Left lung (tissue), 10 donors: ENCODE measurements around the gene FCER1A. TPM values are rescaled to one million over a fixed set of nuclear protein-coding genes. Genes with fewer than 3 reads are reported as not detected.

Experiments used
- ATAC-seq: fragments of 200-7000 bp; cut with Tn5 transposase; one replicate; pipeline ENCODE4 v1.9.1; 2020; ENCODE audit warnings: moderate library complexity
- DNase-seq, 4 donors: peaks; one replicate each; pipeline ENCODE4 v3.0.0-alpha.2; 2013 to 2020
- H3K27ac ChIP-seq, 2 donors: fragments of 200-600 bp; sonication (generic) in 1 of 2; one replicate each; pipeline versions ENCODE4 v1.5.0 to v1.8.0; 2020 to 2021
- H3K27me3 ChIP-seq, 2 donors: fragments of 200-600 bp; sonication (generic) in 1 of 2; one replicate each; pipeline versions ENCODE4 v1.5.0 to v1.8.0; 2020 to 2021
- H3K36me3 ChIP-seq, 2 donors: fragments of 200-600 bp; sonication (generic) in 1 of 2; one replicate each; pipeline versions ENCODE4 v1.5.0 to v1.8.0; 2020 to 2021
- H3K4me1 ChIP-seq, 2 donors: fragments of 200-600 bp; one replicate each; pipeline ENCODE4 v1.8.0; 2021
- H3K4me3 ChIP-seq, 2 donors: fragments of 200-600 bp; sonication (generic) in 1 of 2; one replicate each; pipeline versions ENCODE4 v1.5.0 to v1.8.0; 2020 to 2021; ENCODE audit warnings: mild to moderate bottlenecking in 1 of 2
- H3K9me3 ChIP-seq, 2 donors: fragments of 200-600 bp; sonication (generic) in 1 of 2; one replicate each; pipeline versions ENCODE4 v1.5.0 to v1.8.0; 2020 to 2021
- intact Hi-C, 2 donors: fragments of 100-400 bp; cut with DNase I; formaldehyde crosslinking; loops; one replicate each; pipeline versions ENCODE4 v1.11.2 to v1.14.2; 2022
- polyA plus RNA-seq, 6 donors: library from polyadenylated mRNA; unstranded; fragments of 120-200 nt; gene quantifications; one replicate each; pipeline ENCODE4 v1.2.1, GENCODE V29; 2013; ENCODE audit not compliant: insufficient read length in 6 of 6
- total RNA-seq, 2 donors: library from RNA; stranded (reverse); fragmentation: NEBNext Ultra II Directional; extraction: Animal tissue kit (Norgen Biotek cat#: 25700); gene quantifications; one replicate each; pipeline ENCODE4 v1.2.1, GENCODE V29; 2021
- TF ChIP-seq, protein P1 (sequence below), 2 donors: fragments of 200-600 bp; sonication (generic) in 1 of 2; IDR thresholded peaks; one replicate each; pipeline versions ENCODE4 v1.5.0 to v1.8.0; 2021; ENCODE audit warnings: antibody characterized with exemption in 2 of 2
- donor health status: DM: no; HTN: yes; CAD: no.
- donor health status: DM: no; HTN: no; CAD: no.

Gene FCER1A
- total and polyA plus RNA-seq, 8 donors: 0.32 to 1.9 (median 0.87) TPM

DNA sequence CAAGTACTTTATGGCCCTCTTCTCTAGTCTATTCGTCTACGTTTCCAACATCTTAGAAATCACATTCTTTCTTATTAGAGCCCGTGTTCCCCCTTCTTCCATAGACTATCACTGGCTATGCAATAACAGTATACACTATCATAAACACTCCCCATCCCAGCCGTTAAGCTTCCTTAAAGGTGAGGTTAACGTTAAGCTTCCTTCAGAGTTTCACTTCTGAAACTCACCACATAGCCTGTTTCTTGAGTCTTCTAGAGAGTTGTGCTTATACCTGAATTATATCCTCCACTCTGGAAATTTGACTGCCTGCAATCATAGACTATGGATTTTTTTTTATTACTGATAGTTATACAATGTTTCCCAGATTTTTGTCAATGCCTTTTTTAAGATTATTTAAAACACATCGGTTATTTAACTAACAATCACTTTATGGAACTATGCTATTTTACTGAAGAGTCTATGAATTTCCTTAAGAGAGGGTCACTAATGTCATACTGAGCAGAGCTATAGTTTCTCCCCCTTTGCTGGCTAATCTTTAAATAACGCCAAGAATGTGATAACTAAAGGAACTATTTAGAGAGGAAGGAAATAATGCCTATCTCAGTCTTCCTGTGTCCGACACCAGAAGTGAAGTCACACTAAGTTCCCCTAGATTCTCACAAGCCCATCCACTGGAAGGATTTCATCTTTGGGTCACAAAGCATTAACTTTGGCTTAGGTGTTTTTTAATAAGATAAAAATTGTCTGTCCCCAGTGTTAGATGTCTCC, 16.8 kb downstream of the FCER1A start:
- no peak for ATAC-seq

DNA sequence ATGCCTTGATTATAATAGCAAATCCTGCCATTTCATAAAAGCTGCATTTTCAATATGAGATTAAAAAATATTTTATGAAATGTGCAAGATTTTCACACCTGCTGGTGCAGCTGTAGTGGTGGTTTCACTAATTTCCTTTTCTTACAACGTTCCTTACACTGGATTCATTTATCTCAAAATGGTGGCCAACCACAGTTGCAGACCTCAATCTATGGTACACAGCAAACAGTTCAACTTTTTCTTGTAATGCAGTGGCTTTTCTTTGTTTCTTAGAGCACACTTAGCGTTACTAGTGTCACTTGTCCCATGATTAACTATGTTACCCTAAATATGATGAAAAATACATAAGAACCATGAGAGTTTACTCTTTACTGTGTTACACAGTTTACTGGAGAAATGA, 32.7 kb downstream of the FCER1A start:
- Histone ChIP-seq H3K9me3 (peaks cover 0 to 8% of the 10 kb centered on the region in 2 donors), H3K4me3 (no peak overlapping the region), H3K36me3 (no peaks in the 10 kb centered on the region), H3K4me1 (no peaks in the 10 kb centered on the region), H3K27me3 (no peaks in the 10 kb centered on the region), H3K27ac (no peak overlapping the region)
- TF ChIP-seq, protein P1, sequence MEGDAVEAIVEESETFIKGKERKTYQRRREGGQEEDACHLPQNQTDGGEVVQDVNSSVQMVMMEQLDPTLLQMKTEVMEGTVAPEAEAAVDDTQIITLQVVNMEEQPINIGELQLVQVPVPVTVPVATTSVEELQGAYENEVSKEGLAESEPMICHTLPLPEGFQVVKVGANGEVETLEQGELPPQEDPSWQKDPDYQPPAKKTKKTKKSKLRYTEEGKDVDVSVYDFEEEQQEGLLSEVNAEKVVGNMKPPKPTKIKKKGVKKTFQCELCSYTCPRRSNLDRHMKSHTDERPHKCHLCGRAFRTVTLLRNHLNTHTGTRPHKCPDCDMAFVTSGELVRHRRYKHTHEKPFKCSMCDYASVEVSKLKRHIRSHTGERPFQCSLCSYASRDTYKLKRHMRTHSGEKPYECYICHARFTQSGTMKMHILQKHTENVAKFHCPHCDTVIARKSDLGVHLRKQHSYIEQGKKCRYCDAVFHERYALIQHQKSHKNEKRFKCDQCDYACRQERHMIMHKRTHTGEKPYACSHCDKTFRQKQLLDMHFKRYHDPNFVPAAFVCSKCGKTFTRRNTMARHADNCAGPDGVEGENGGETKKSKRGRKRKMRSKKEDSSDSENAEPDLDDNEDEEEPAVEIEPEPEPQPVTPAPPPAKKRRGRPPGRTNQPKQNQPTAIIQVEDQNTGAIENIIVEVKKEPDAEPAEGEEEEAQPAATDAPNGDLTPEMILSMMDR (IDR thresholded peaks at IDR 0.05): no peak
- intact Hi-C loops: no loop called here
- no peak for ATAC-seq
- DNase-seq: no peak

More for the DNA sequence above, 16.8 kb downstream of the FCER1A start:
- Histone ChIP-seq H3K27me3 (no peaks in the 10 kb centered on the region), H3K4me3 (no peak overlapping the region), H3K27ac (no peak overlapping the region), H3K4me1 (no peaks in the 10 kb centered on the region), H3K9me3 (no peaks in the 10 kb centered on the region), H3K36me3 (no peaks in the 10 kb centered on the region)
- no peak for DNase-seq
- intact Hi-C loops: no loop called here
- TF ChIP-seq, protein P1 (IDR thresholded peaks at IDR 0.05): no peak

DNA sequence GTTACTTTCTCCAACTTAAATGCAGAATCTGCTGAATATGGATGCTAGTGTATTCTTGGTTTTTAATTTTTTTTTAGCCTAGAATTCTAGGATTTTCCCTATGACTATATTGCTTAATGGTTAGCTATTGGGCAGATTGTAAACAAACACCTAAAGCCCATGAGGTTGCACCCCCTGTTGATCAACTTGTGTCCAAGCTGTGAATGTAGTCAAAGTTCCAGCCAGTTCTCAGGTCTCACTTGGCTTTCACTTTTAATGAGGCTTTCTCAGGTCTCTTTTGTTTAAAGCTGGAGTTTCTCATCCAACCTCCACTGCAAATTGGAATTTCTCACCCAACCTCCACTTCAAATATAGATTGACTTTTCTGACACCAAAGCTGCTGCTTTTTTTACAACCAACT, 35.9 kb downstream of the FCER1A start:
- Histone ChIP-seq H3K4me1 (no peaks in the 10 kb centered on the region), H3K4me3 (no peak overlapping the region), H3K9me3 (peaks cover 0 to 4% of the 10 kb centered on the region in 2 donors), H3K36me3 (no peaks in the 10 kb centered on the region), H3K27me3 (no peaks in the 10 kb centered on the region), H3K27ac (no peak overlapping the region)
- no peak for DNase-seq
- TF ChIP-seq, protein P1 (IDR thresholded peaks at IDR 0.05): no peak
- intact Hi-C loops: no loop called here
- no peak for ATAC-seq

DNA sequence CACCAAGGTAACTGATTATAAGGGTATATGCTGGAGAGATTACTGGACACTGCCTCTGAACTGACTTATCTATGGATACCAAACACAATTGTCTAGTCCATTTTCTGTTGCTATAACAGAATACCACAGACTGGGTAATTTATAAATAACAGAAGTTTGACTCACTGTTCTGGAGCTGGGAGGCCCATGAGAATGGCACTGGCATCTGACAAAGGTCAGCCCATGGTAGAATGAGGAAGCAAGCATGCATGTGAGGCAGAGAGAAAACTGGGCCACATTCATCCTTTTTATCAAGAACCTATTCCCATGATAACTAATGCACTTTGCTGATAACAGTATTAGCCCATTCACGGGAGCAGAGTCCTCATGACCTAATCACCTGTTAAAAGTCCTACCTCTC, 37.4 kb downstream of the FCER1A start:
- no peak overlapping the region for H3K4me3 ChIP-seq
- no peak for ATAC-seq
- TF ChIP-seq, protein P1 (IDR thresholded peaks at IDR 0.05): no peak
- no peaks in the 10 kb centered on the region for H3K4me1 ChIP-seq
- DNase-seq: no peak
- no peaks in the 10 kb centered on the region for H3K9me3 ChIP-seq
- no peaks in the 10 kb centered on the region for H3K36me3 ChIP-seq
- no peaks in the 10 kb centered on the region for H3K27me3 ChIP-seq
- H3K27ac ChIP-seq: no peak overlapping the region
- intact Hi-C loops: no loop called here

DNA sequence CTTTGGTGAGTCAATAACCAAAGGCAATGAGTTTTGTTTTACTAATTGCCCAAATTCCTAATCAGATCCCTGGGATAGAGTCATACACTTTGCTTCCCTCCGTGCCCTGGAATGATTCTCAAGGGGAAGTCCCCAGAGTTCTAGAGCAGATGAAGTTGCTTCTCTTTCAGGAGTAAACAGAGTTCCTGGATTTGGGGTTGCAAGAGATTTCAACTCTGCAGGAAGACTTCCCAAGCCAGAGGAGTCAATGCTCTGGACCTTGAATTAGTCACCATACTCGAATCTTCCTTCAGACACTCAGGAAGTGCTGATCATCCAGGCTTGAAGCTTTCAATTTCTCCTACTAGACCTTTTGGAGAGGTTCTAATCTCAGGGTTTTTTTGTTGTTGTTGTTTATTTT, 39.6 kb downstream of the FCER1A start:
- intact Hi-C loops: no loop called here
- no peaks in the 10 kb centered on the region for H3K4me1 ChIP-seq
- ATAC-seq (no peak), DNase-seq (no peak)
- no peaks in the 10 kb centered on the region for H3K27me3 ChIP-seq
- H3K4me3 ChIP-seq: no peak overlapping the region
- no peaks in the 10 kb centered on the region for H3K9me3 ChIP-seq
- H3K36me3 ChIP-seq: no peaks in the 10 kb centered on the region
- TF ChIP-seq, protein P1 (IDR thresholded peaks at IDR 0.05): no peak
- no peak overlapping the region for H3K27ac ChIP-seq
